ENCODE data around the gene ANKMY1. TPM values are rescaled to one million over a fixed set of nuclear protein-coding genes. Genes with fewer than 3 reads are reported as not detected.

Gene ANKMY1
- total and polyA plus RNA-seq, 2 of the 8 experiments (the other 6 are each of a cell fraction or from before 2014, with no cell fraction given), result 4.5 to 4.8 TPM

- Histone ChIP-seq H4K91ac (replicated peaks; ENCODE audit: insufficient read length, low read length) (no peak overlapping the region), H4K8ac (ENCODE audit: extremely low read depth, insufficient read depth, low read length) (no peak overlapping the region), H3K23me2 (ENCODE audit: low read depth, low read length) (no peaks in the 10 kb centered on the region), H3K79me2 (ENCODE audit: control insufficient read depth in 1 of 2, insufficient read depth in 2 of 2, low read length in 2 of 2) (no peaks in the 10 kb centered on the region), H3K27me3 (replicated peaks in 1 of 4; ENCODE audit: control insufficient read depth in 3 of 4, extremely low read depth in 1 of 4, insufficient read depth in 3 of 4, low read length in 3 of 4) (no peaks in the 10 kb centered on the region), H2AK5ac (ENCODE audit: low read depth, low read length) (no peak overlapping the region), H2BK5ac (ENCODE audit: low read depth, low read length) (no peak overlapping the region), H3K4ac (replicated peaks; ENCODE audit: insufficient read length, low read depth, low read length) (no peak overlapping the region), H3K9me3 (ENCODE audit: insufficient read depth in 2 of 2, low read depth in 1 of 2, low read length in 1 of 2) (no peaks in the 10 kb centered on the region), H3K23ac (ENCODE audit: insufficient read length) (no peak overlapping the region), H3K27ac (ENCODE audit: low read depth, low read length) (no peak overlapping the region), H3K9ac (replicated peaks in 1 of 4; ENCODE audit: extremely low read depth in 1 of 4, low read depth in 3 of 4, low read length in 3 of 4) (no peak overlapping the region), H3K14ac (ENCODE audit: insufficient read length) (no peak overlapping the region), H2BK120ac (replicated peaks; ENCODE audit: low read depth, low read length) (no peak overlapping the region), H3K56ac (replicated peaks; ENCODE audit: insufficient read length, low read depth, low read length) (no peak overlapping the region), H3K4me1 (replicated peaks in 1 of 4; ENCODE audit: control insufficient read depth in 3 of 4, insufficient read depth in 4 of 4, low read length in 3 of 4) (peaks cover 2 to 28% (median 14%) of the 10 kb centered on the region in 4 experiments), H2AFZ (ENCODE audit: low read length) (no peak overlapping the region), H3K4me3 (ENCODE audit: extremely low read depth in 1 of 4, insufficient read depth in 2 of 4, low read depth in 3 of 4, low read length in 4 of 4) (no peak overlapping the region), H2BK20ac (ENCODE audit: low read length) (no peak overlapping the region), H2BK12ac (ENCODE audit: low read depth, low read length) (no peak overlapping the region), H3K18ac (ENCODE audit: extremely low read depth, low read length) (no peak overlapping the region), H3K36me3 (ENCODE audit: control insufficient read depth in 2 of 4, insufficient read depth in 4 of 4, low read length in 3 of 4) (peaks cover 0 to 13% (median 5%) of the 10 kb centered on the region in 4 experiments; a peak in 5 of 8 replicates), H3K79me1 (ENCODE audit: low read depth, low read length) (no peaks in the 10 kb centered on the region), H4K5ac (ENCODE audit: insufficient read length, low read depth, low read length) (no peak overlapping the region), H2BK15ac (ENCODE audit: low read length) (no peak overlapping the region), H4K20me1 (replicated peaks in 1 of 2; ENCODE audit: control insufficient read depth in 1 of 2, insufficient read depth in 2 of 2, low read length in 2 of 2) (peaks cover 9 to 10% of the 10 kb centered on the region in 2 experiments), H3K4me2 (ENCODE audit: insufficient read depth in 1 of 2, low read depth in 2 of 2, low read length in 2 of 2) (no peak overlapping the region)
- DNase-seq (ENCODE audit: low read depth in 1 of 2, low spot score in 2 of 2) (no peak), FAIRE-seq (no peak)
- CTCF ChIA-PET (ENCODE audit: partially characterized antibody), result interaction anchor here (0.6 kb wide), 1 partner anchor 29 kb away, joined by 4 read pairs; no protein-coding TSS in a partner anchor
- WGBS, 2 experiments (ENCODE audit: extremely low coverage in 1 of 2, insufficient coverage in 1 of 2, insufficient read length in 1 of 2, insufficient replicate concordance in 2 of 2, low coverage in 1 of 2, low lambda C conversion rate in 2 of 2, missing lambda C conversion rate in 1 of 2), result 92% methylated on average over 22 of the region's 41 CpGs; no CpG with 5 or more reads in 1 of the 2 experiments
- POLR2A ChIA-PET (ENCODE audit: partially characterized antibody), result interaction anchor here (0.6 kb wide), 1 partner anchor 334 kb away, joined by 4 read pairs; no protein-coding TSS in a partner anchor
- no peak for TF ChIP-seq TAF7 (optimal IDR thresholded peaks at IDR 0.05; ENCODE audit: borderline replicate concordance, low read depth, low read length)
- no peak for TF ChIP-seq EP300 (IDR thresholded peaks at IDR 0.05; ENCODE audit: borderline replicate concordance in 1 of 2, low read depth in 2 of 2, low read length in 2 of 2)
- no peak for TF ChIP-seq CREB1 (IDR thresholded peaks at IDR 0.05)
- TF ChIP-seq EGR1 (IDR thresholded peaks at IDR 0.05; ENCODE audit: borderline replicate concordance, low read depth, low read length), result no peak
- TF ChIP-seq KDM1A (IDR thresholded peaks at IDR 0.05; ENCODE audit: borderline replicate concordance, low read length), result no peak
- no peak for TF ChIP-seq KDM5A (IDR thresholded peaks at IDR 0.05; ENCODE audit: low read length)
- TF ChIP-seq TEAD4 (IDR thresholded peaks at IDR 0.05; ENCODE audit: low read depth, low read length), result no peak
- no peak for TF ChIP-seq CBX8 (IDR thresholded peaks at IDR 0.05; ENCODE audit: borderline replicate concordance, low read depth, low read length)
- TF ChIP-seq ZNF274 (IDR thresholded peaks at IDR 0.05; ENCODE audit: borderline replicate concordance, extremely low read depth, low read length), result no peak
Measured at GRCh38 chr2:240462073-240462706, 95.6 kb downstream of the ANKMY1 start.
